HG02943 (cell line): ENCODE measurements around the gene IMPG2.

Source experiments
- ATAC-seq: cut with Tn5 transposase; IDR thresholded peaks from one replicate; pipeline ENCODE4 v1.9.1; 2021; ENCODE audit warnings: mild to moderate bottlenecking, low read depth, moderate library complexity; ENCODE audit not compliant: unreplicated experiment

Gene IMPG2

GRCh38 chr3:101243285-101244211, 76.8 kb downstream of the IMPG2 start:
- ATAC-seq, result no peak

- ATAC-seq, result no peak
Observed at GRCh38 chr3:101240719-101241399, 79.5 kb downstream of the IMPG2 start.

GRCh38 chr3:101235048-101235447, 85.3 kb downstream of the IMPG2 start:
- ATAC-seq, result no peak

- ATAC-seq, result no peak
Observed at GRCh38 chr3:101230618-101231017, 89.8 kb downstream of the IMPG2 start.

GRCh38 chr3:101229681-101230080, 90.7 kb downstream of the IMPG2 start:
- ATAC-seq, result no peak

GRCh38 chr3:101228441-101228840, 91.9 kb downstream of the IMPG2 start:
- ATAC-seq, result no peak

- ATAC-seq, result no peak
Observed at GRCh38 chr3:101224739-101225138, 95.6 kb downstream of the IMPG2 start.

- ATAC-seq, result no peak
Observed at GRCh38 chr3:101223016-101223415, 97.4 kb downstream of the IMPG2 start.

- ATAC-seq, result no peak
Observed at GRCh38 chr3:101219842-101220560, 100.4 kb downstream of the IMPG2 start.

- ATAC-seq, result no peak
Observed at GRCh38 chr3:101217472-101218245, 102.7 kb downstream of the IMPG2 start.

GRCh38 chr3:101216710-101217465, 103.5 kb downstream of the IMPG2 start:
- ATAC-seq, result no peak

- ATAC-seq, result no peak
Observed at GRCh38 chr3:101212730-101213129, 107.6 kb downstream of the IMPG2 start.

GRCh38 chr3:101204246-101204645, 116.1 kb downstream of the IMPG2 start:
- no peak for ATAC-seq

GRCh38 chr3:101203411-101203810, 117.0 kb downstream of the IMPG2 start:
- no peak for ATAC-seq

- ATAC-seq, result no peak
Observed at GRCh38 chr3:101202640-101203039, 117.7 kb downstream of the IMPG2 start.

GRCh38 chr3:101200461-101200860, 119.9 kb downstream of the IMPG2 start:
- ATAC-seq, result no peak

- ATAC-seq, result no peak
Observed at GRCh38 chr3:101195951-101196713, 124.2 kb downstream of the IMPG2 start.

GRCh38 chr3:101194392-101194791, 126.0 kb downstream of the IMPG2 start:
- no peak for ATAC-seq

- no peak for ATAC-seq
Observed at GRCh38 chr3:101193957-101194356, 126.4 kb downstream of the IMPG2 start.
